ENCODE data around the gene CACHD1.

DNA sequence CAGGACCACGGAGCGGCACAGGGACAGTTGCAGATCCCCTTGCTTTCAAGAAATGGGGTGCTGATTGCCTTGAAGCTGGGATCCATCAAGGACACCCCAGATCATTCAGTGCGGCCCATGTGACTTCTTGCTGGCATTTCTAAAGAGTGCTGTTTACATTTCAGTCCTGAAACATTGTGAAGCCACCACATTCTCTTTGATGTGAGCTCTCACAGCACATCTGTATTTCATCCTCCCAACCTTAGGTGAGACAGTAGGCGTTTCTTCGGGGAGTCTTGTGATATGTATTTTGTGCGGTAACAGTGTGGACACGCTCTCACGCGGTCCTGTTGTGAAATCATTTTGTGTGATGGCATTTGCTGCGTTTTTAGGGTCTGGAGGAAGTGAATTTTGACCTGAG lies 57.2 kb downstream of the CACHD1 start:
- TF ChIP-seq CTCF (IDR thresholded peaks at IDR 0.05): no peak
- no peak for TF ChIP-seq POLR2AphosphoS5 (IDR thresholded peaks at IDR 0.05)

Measured in prostate gland (tissue), 2 donors.